Loucy (cell line): ENCODE data around the gene MSANTD3.
A peak's percentile ranks its signal among the peaks of the same experiment; 100 is the strongest.

Experiments used
- H2AFZ ChIP-seq: fragments of 200-600 bp; sonication (generic); 2 replicates; pipeline ENCODE4 v1.6.0; 2016; ENCODE audit warnings: antibody characterized with exemption, mild to moderate bottlenecking, low read length, moderate library complexity
- H3F3A ChIP-seq: fragments of 200-600 bp; 2 replicates; pipeline ENCODE4 v1.6.0; 2016; ENCODE audit warnings: antibody characterized with exemption, low read depth, mild to moderate bottlenecking
- H3K27me3 ChIP-seq: fragments of 200-600 bp; sonication (generic); 2 replicates; pipeline ENCODE4 v1.6.1; 2014; ENCODE audit warnings: low read length, mild to moderate bottlenecking; ENCODE audit not compliant: insufficient read depth, poor library complexity, severe bottlenecking
- H3K36me3 ChIP-seq: fragments of 200-600 bp; sonication (generic); 2 replicates; pipeline ENCODE4 v1.6.1; 2016; ENCODE audit warnings: low read length; ENCODE audit not compliant: insufficient read depth
- H3K4me1 ChIP-seq: fragments of 200-600 bp; sonication (generic); 2 replicates; pipeline ENCODE4 v1.5.1; 2014; ENCODE audit warnings: low read length, mild to moderate bottlenecking; ENCODE audit not compliant: insufficient read depth, poor library complexity, severe bottlenecking
- H3K4me2 ChIP-seq: fragments of 200-600 bp; sonication (generic); 2 replicates; pipeline ENCODE4 v1.6.0; 2014; ENCODE audit warnings: antibody characterized with exemption, low read length, low read depth, mild to moderate bottlenecking; ENCODE audit not compliant: poor library complexity, severe bottlenecking
- H3K4me3 ChIP-seq: fragments of 200-600 bp; sonication (generic); 2 replicates; pipeline ENCODE4 v1.5.1; 2014; ENCODE audit warnings: low read length, mild to moderate bottlenecking, mixed read lengths; ENCODE audit not compliant: poor library complexity, severe bottlenecking
- H3K79me2 ChIP-seq: fragments of 200-600 bp; sonication (generic); 2 replicates; pipeline ENCODE4 v1.6.1; 2014; ENCODE audit warnings: low read length; ENCODE audit not compliant: insufficient read depth
- H3K9ac ChIP-seq: fragments of 200-600 bp; sonication (generic); 2 replicates; pipeline ENCODE4 v1.6.0; 2014; ENCODE audit warnings: mild to moderate bottlenecking, low read depth, low read length, moderate library complexity; ENCODE audit not compliant: poor library complexity, severe bottlenecking
- H3K9me2 ChIP-seq: fragments of 200-600 bp; sonication (generic); replicated peaks from 2 replicates; pipeline ENCODE4 v1.6.1; 2016; ENCODE audit warnings: low read depth, low read length, mixed read lengths
- H3K9me3 ChIP-seq: fragments of 200-600 bp; sonication (generic); 2 replicates; pipeline ENCODE4 v1.6.1; 2014; ENCODE audit warnings: mild to moderate bottlenecking, antibody characterized with exemption, low read length, low read depth; ENCODE audit not compliant: insufficient read depth
- H4K20me1 ChIP-seq: fragments of 200-600 bp; sonication (generic); 2 replicates; pipeline ENCODE4 v1.6.0; 2014; ENCODE audit warnings: antibody characterized with exemption, low read length, mild to moderate bottlenecking; ENCODE audit not compliant: insufficient read depth, poor library complexity, severe bottlenecking
- EZH2phosphoT487 ChIP-seq: fragments of 200-600 bp; IDR thresholded peaks from 2 replicates; pipeline ENCODE4 v1.6.1; 2018; ENCODE audit warnings: antibody characterized with exemption, mild to moderate bottlenecking, moderate library complexity, borderline replicate concordance
- TF ChIP-seq, protein P1 (sequence below): fragments of 200-600 bp; sonication (generic); conservative IDR thresholded peaks from 2 replicates; pipeline ENCODE4 v1.5.1; 2014; ENCODE audit warnings: mild to moderate bottlenecking, antibody characterized with exemption, low read length

MSANTD3 gene

DNA sequence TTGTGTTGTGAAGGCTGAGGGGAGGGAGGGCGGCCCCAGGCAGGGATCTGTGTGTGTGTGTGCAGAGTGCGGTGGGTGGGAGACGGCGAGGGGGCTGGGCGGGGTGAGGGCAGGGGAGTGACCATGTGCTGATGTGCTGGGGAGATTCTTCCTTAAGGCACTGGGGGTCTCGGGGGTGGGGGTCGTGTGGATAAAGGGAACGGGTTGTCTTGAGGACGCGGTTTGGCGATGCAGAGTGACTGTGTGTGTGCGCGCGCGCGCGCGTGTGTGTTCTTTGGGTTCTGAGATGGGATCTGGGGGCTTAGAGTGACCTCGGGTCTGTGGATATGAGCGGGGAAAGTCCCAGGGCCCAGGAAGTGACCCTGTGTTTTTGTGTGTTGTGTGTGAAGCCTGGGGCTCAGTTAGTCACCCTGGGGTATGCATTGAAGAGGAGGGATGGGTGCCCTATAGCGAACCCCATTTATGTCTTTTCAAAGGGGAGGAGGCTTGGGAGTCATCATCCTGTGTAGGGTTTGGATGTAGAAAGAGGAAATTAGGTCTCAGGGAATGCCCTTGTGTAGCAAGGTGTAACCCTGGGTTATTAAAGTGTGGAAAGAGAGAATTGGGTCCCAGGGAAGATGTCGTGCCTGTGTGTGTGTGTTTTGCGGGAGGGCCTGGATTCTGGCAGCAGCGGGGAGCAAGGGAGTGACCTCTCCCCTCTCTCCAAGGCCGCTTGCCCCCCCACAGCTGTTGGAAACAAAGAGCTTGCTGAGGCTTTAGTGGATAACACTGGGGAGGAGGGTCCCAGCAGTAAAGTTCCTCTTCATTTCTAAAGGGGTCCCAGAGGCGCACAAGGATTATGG lies 47.4 kb downstream of the MSANTD3 start:
- H3K9me2 ChIP-seq = no peaks in the 10 kb centered on the region
- peak overlapping the region; percentile 77 for H3K9ac ChIP-seq
- peak overlapping the region; percentile 91 for H3K4me3 ChIP-seq
- peaks cover 23% of the 10 kb centered on the region for H3K4me1 ChIP-seq
- peak overlapping the region; percentile 81 for H3K4me2 ChIP-seq
- H3F3A ChIP-seq = no peaks in the 10 kb centered on the region; the same call in 1 of the 2 replicates
- TF ChIP-seq, protein P1, sequence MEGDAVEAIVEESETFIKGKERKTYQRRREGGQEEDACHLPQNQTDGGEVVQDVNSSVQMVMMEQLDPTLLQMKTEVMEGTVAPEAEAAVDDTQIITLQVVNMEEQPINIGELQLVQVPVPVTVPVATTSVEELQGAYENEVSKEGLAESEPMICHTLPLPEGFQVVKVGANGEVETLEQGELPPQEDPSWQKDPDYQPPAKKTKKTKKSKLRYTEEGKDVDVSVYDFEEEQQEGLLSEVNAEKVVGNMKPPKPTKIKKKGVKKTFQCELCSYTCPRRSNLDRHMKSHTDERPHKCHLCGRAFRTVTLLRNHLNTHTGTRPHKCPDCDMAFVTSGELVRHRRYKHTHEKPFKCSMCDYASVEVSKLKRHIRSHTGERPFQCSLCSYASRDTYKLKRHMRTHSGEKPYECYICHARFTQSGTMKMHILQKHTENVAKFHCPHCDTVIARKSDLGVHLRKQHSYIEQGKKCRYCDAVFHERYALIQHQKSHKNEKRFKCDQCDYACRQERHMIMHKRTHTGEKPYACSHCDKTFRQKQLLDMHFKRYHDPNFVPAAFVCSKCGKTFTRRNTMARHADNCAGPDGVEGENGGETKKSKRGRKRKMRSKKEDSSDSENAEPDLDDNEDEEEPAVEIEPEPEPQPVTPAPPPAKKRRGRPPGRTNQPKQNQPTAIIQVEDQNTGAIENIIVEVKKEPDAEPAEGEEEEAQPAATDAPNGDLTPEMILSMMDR = no peak
- no peak for TF ChIP-seq EZH2phosphoT487
- no peaks in the 10 kb centered on the region for H3K9me3 ChIP-seq
- no peaks in the 10 kb centered on the region for H3K27me3 ChIP-seq
- peaks cover 14% of the 10 kb centered on the region; the same call in 1 of the 2 replicates for H3K79me2 ChIP-seq
- peaks cover 4% of the 10 kb centered on the region for H4K20me1 ChIP-seq
- H3K36me3 ChIP-seq = no peaks in the 10 kb centered on the region
- peak overlapping the region; percentile 99 for H2AFZ ChIP-seq

DNA sequence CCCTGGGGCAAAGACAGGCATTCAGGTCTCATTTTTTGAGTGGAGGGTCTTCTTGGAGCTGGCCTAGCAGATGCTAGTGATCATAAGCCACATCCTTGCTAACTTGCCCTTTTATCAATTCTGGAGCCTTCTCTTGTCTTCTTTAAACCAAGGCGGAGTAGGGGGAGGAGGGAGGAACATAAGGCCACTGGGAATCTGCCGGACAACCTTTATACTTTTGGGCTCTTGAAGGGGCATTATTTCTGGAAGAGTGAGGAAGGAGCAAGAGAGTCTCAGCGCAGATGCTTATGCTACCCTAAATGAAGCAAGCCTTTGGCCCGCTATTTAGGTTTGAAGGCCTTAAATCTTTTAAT lies 48.0 kb downstream of the MSANTD3 start:
- H3K36me3 ChIP-seq = no peaks in the 10 kb centered on the region
- peak overlapping the region; percentile 77 for H3K9ac ChIP-seq
- no peaks in the 10 kb centered on the region for H3K9me3 ChIP-seq
- peaks cover 14% of the 10 kb centered on the region; the same call in 1 of the 2 replicates for H3K79me2 ChIP-seq
- H3K4me2 ChIP-seq = peak overlapping the region; percentile 81
- peak overlapping the region; percentile 91 for H3K4me3 ChIP-seq
- H4K20me1 ChIP-seq = peaks cover 4% of the 10 kb centered on the region
- H3K9me2 ChIP-seq = no peaks in the 10 kb centered on the region
- no peak overlapping the region for H2AFZ ChIP-seq
- TF ChIP-seq EZH2phosphoT487 = no peak
- TF ChIP-seq, protein P1 = no peak
- H3K4me1 ChIP-seq = peaks cover 23% of the 10 kb centered on the region
- no peaks in the 10 kb centered on the region; the same call in 1 of the 2 replicates for H3F3A ChIP-seq
- no peaks in the 10 kb centered on the region for H3K27me3 ChIP-seq

DNA sequence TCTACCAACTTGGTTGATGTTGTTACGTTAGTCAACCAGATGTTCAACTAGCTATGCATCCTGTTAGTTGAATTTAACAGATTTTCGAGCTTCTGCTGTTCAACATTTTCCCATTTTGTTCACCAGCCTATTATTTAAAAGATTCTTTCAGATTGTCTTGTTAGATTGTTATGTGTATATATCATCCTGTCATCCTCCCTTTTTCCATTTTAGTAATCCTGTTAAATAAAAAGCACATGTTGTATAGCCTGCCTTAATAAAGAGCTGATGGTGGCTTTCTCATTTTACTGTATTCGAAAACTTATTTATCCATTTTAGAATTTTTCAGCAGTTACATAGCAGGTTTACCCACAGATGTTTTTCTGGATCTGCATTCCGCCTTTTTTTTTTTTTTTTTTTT lies 50.3 kb downstream of the MSANTD3 start:
- H3K4me3 ChIP-seq = no peak overlapping the region
- no peaks in the 10 kb centered on the region for H3K9me2 ChIP-seq
- no peaks in the 10 kb centered on the region for H3K27me3 ChIP-seq
- no peaks in the 10 kb centered on the region for H3K36me3 ChIP-seq
- no peak overlapping the region for H3K9ac ChIP-seq
- H3F3A ChIP-seq = no peaks in the 10 kb centered on the region; the same call in 1 of the 2 replicates
- H2AFZ ChIP-seq = no peak overlapping the region
- TF ChIP-seq EZH2phosphoT487 = no peak
- TF ChIP-seq, protein P1 = no peak
- peaks cover 14% of the 10 kb centered on the region; the same call in 1 of the 2 replicates for H3K79me2 ChIP-seq
- no peaks in the 10 kb centered on the region for H3K9me3 ChIP-seq
- peaks cover 4% of the 10 kb centered on the region for H4K20me1 ChIP-seq
- H3K4me2 ChIP-seq = no peak overlapping the region
- peaks cover 21% of the 10 kb centered on the region for H3K4me1 ChIP-seq
